T1000 (cell line): ENCODE data around the gene MMAB.

Experiments
- DNase-seq: peaks from one replicate; lab custom pipeline; 2025; ENCODE audit warnings: mixed read lengths; lab: John Stamatoyannopoulos, UW

The MMAB gene

DNA sequence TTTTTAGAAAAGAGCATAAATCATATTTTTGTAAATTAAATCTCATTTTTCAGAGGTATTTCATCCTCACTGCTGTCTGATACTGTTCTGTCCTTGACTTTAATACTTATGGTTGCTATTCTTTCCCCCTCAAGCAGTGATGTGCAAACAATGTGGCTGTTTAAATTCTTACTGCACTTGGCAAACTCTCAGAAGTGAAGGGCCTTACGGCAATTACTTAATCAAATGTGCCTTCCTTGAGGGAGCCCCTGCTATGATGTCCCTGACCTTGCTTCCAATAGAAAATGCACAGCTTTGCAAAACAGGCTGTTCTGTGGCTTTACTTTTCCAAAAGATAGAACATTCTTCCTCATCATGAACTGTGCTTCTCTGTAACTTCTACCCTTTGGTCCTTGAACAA is 60.7 kb downstream of the MMAB start:
- no peak for DNase-seq

- DNase-seq, result no peak
Observed at GRCh38 chr12:109510196-109510595, 63.1 kb downstream of the MMAB start.

DNA sequence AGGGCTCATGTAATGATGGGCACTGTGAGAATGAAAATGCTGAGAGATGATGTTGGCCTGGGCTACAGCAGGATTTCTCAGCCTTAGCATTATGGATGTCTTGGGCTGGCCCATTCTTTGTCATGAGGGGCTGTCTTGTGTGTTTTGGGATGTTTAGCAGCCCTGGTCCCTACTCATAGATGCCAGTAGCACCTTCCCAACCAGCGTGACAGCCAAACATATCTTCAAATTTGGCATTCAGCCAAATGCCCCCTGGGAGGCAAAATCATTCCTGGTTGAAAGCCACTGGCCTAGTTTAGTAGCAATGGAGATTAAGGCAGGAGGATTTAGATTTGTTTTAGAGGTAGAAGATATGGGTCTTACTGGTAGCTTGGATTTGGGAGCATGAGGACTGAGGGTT is 69.2 kb downstream of the MMAB start:
- no peak for DNase-seq
